DOHH2 (cell line): ENCODE data around the gene LCN15.

ENCODE experiments used
- CTCF ChIP-seq: fragments of 200-600 bp; sonication (generic); IDR thresholded peaks from one replicate; pipeline ENCODE4 v1.5.1; 2014; ENCODE audit warnings: antibody characterized with exemption, mild to moderate bottlenecking, low read depth, low read length; ENCODE audit not compliant: poor library complexity, severe bottlenecking
- EZH2phosphoT487 ChIP-seq: fragments of 200-600 bp; sonication (generic); IDR thresholded peaks from 2 replicates; pipeline ENCODE4 v1.6.1; 2017; ENCODE audit warnings: borderline replicate concordance, mild to moderate bottlenecking, antibody characterized with exemption, low read length, moderate library complexity, mixed read lengths

- TF ChIP-seq EZH2phosphoT487 (no peak), CTCF (no peak)
Observed at GRCh38 chr9:136773386-136774044, 9.2 kb upstream of the LCN15 start.
